ENCODE measurements around the gene PNMT. TPM values are rescaled to one million over a fixed set of nuclear protein-coding genes. Genes with fewer than 3 reads are reported as not detected.
A peak's percentile ranks its signal among the peaks of the same experiment; 100 is the strongest.

Gene PNMT
- total and polyA plus RNA-seq, 5 donors from 2014 or later = 1.2 TPM; not detected in 4

GRCh38 chr17:39664581-39665561, 3.4 kb upstream of the PNMT start, which contains the start of gene TCAP:
TSS of gene TCAP (plus strand) at chr17:39665349. CDS start at chr17:39665360, 11 bp downstream.
- Histone ChIP-seq H3K4me3 (ENCODE audit: low read depth, low read length) (no peak within 1 kb of the TSS), H3K27me3 (ENCODE audit: control insufficient read depth, insufficient read depth, low read length) (peaks cover 7% of the 10 kb centered on the region), H3K9me3 (ENCODE audit: control insufficient read depth in 2 of 2, low read length in 2 of 2) (no peaks in the 10 kb centered on the region), H3K36me3 (ENCODE audit: control insufficient read depth, insufficient read depth, low read length) (peaks cover 23% of the 10 kb centered on the region), H3K27ac (ENCODE audit: insufficient read depth, low read length, poor library complexity, severe bottlenecking) (no peak within 1 kb of the TSS), H3K4me1 (ENCODE audit: control insufficient read depth, insufficient read depth, low read length, poor library complexity, severe bottlenecking) (peaks cover 20% of the 10 kb centered on the region)
- H3K36me3 Mint-ChIP-seq = peaks cover 8% of the 10 kb centered on the region
- DNase-seq (no peak), ATAC-seq (ENCODE audit: low read depth in 2 of 2) (no peak)
- no peaks in the 10 kb centered on the region for H3K9me3 Mint-ChIP-seq
- H3K27me3 Mint-ChIP-seq = peaks cover 35% of the 10 kb centered on the region
- H3K4me1 Mint-ChIP-seq = peaks cover 0 to 25% (median 8%) of the 10 kb centered on the region in 4 donors
- H3K4me3 Mint-ChIP-seq = peak within 1 kb of the TSS in 3 of 4 donors; percentile 34 to 67 (median 38)
- peak within 1 kb of the TSS; percentile 38 to 60 (median 55) for H3K27ac Mint-ChIP-seq

- DNase-seq (no peak), ATAC-seq (ENCODE audit: low read depth in 2 of 2) (peak; percentile 19 to 30)
- no peaks in the 10 kb centered on the region for H3K9me3 Mint-ChIP-seq
- H3K27ac Mint-ChIP-seq = peak overlapping the region in 1 of 3 donors; percentile 55
- H3K4me1 ChIP-seq (ENCODE audit: control insufficient read depth, insufficient read depth, low read length, poor library complexity, severe bottlenecking) = peaks cover 20% of the 10 kb centered on the region
- H3K4me3 ChIP-seq (ENCODE audit: low read depth, low read length) = no peak overlapping the region
- H3K9me3 ChIP-seq (ENCODE audit: control insufficient read depth in 2 of 2, low read length in 2 of 2) = no peaks in the 10 kb centered on the region
- peaks cover 7% of the 10 kb centered on the region for H3K27me3 ChIP-seq (ENCODE audit: control insufficient read depth, insufficient read depth, low read length)
- H3K36me3 Mint-ChIP-seq = peaks cover 8% of the 10 kb centered on the region
- peaks cover 15% of the 10 kb centered on the region for H3K36me3 ChIP-seq (ENCODE audit: control insufficient read depth, insufficient read depth, low read length)
- H3K27ac ChIP-seq (ENCODE audit: insufficient read depth, low read length, poor library complexity, severe bottlenecking) = no peak overlapping the region
- peaks cover 40% of the 10 kb centered on the region for H3K27me3 Mint-ChIP-seq
- H3K4me3 Mint-ChIP-seq = peak overlapping the region in 2 of 4 donors; percentile 38 to 67
- peaks cover 0 to 25% (median 8%) of the 10 kb centered on the region in 4 donors for H3K4me1 Mint-ChIP-seq
Observed at GRCh38 chr17:39665642-39666224, 2.5 kb upstream of the PNMT start.

GRCh38 chr17:39666231-39666600, 2.0 kb upstream of the PNMT start:
- DNase-seq (no peak), ATAC-seq (ENCODE audit: low read depth in 2 of 2) (no peak)
- H3K4me3 Mint-ChIP-seq = peak overlapping the region in 3 of 4 donors; percentile 34 to 50 (median 38)
- H3K9me3 Mint-ChIP-seq = no peaks in the 10 kb centered on the region
- peaks cover 0 to 25% (median 8%) of the 10 kb centered on the region in 4 donors for H3K4me1 Mint-ChIP-seq
- Histone ChIP-seq H3K9me3 (ENCODE audit: control insufficient read depth in 2 of 2, low read length in 2 of 2) (no peaks in the 10 kb centered on the region), H3K27ac (ENCODE audit: insufficient read depth, low read length, poor library complexity, severe bottlenecking) (no peak overlapping the region), H3K36me3 (ENCODE audit: control insufficient read depth, insufficient read depth, low read length) (peaks cover 10% of the 10 kb centered on the region), H3K27me3 (ENCODE audit: control insufficient read depth, insufficient read depth, low read length) (peaks cover 7% of the 10 kb centered on the region), H3K4me1 (ENCODE audit: control insufficient read depth, insufficient read depth, low read length, poor library complexity, severe bottlenecking) (peaks cover 20% of the 10 kb centered on the region), H3K4me3 (ENCODE audit: low read depth, low read length) (no peak overlapping the region)
- peaks cover 4% of the 10 kb centered on the region for H3K36me3 Mint-ChIP-seq
- H3K27ac Mint-ChIP-seq = no peak overlapping the region
- peaks cover 40% of the 10 kb centered on the region for H3K27me3 Mint-ChIP-seq

- no peak for ATAC-seq (ENCODE audit: low read depth in 2 of 2)
- H3K27me3 Mint-ChIP-seq = peaks cover 40% of the 10 kb centered on the region
- H3K4me3 ChIP-seq (ENCODE audit: low read depth, low read length) = no peak overlapping the region
- no peaks in the 10 kb centered on the region for H3K36me3 Mint-ChIP-seq
- H3K36me3 ChIP-seq (ENCODE audit: control insufficient read depth, insufficient read depth, low read length) = peaks cover 5% of the 10 kb centered on the region
- H3K27ac Mint-ChIP-seq = peak overlapping the region in 1 of 3 donors; percentile 14
- H3K9me3 Mint-ChIP-seq = no peaks in the 10 kb centered on the region
- H3K4me1 ChIP-seq (ENCODE audit: control insufficient read depth, insufficient read depth, low read length, poor library complexity, severe bottlenecking) = peaks cover 20% of the 10 kb centered on the region
- peak overlapping the region; percentile 29 to 72 (median 40) for H3K4me3 Mint-ChIP-seq
- no peak for DNase-seq
- H3K27me3 ChIP-seq (ENCODE audit: control insufficient read depth, insufficient read depth, low read length) = peaks cover 7% of the 10 kb centered on the region
- H3K9me3 ChIP-seq (ENCODE audit: control insufficient read depth in 2 of 2, low read length in 2 of 2) = no peaks in the 10 kb centered on the region
- H3K27ac ChIP-seq (ENCODE audit: insufficient read depth, low read length, poor library complexity, severe bottlenecking) = no peak overlapping the region
- H3K4me1 Mint-ChIP-seq = peaks cover 0 to 25% (median 8%) of the 10 kb centered on the region in 4 donors
Observed at GRCh38 chr17:39666601-39667261, 1.5 kb upstream of the PNMT start.

- Histone ChIP-seq H3K27ac (ENCODE audit: insufficient read depth, low read length, poor library complexity, severe bottlenecking) (no peak overlapping the region), H3K9me3 (ENCODE audit: control insufficient read depth in 2 of 2, low read length in 2 of 2) (no peaks in the 10 kb centered on the region), H3K4me3 (ENCODE audit: low read depth, low read length) (no peak overlapping the region), H3K36me3 (ENCODE audit: control insufficient read depth, insufficient read depth, low read length) (no peaks in the 10 kb centered on the region), H3K4me1 (ENCODE audit: control insufficient read depth, insufficient read depth, low read length, poor library complexity, severe bottlenecking) (peaks cover 20% of the 10 kb centered on the region), H3K27me3 (ENCODE audit: control insufficient read depth, insufficient read depth, low read length) (peaks cover 7% of the 10 kb centered on the region)
- DNase-seq (no peak), ATAC-seq (ENCODE audit: low read depth in 2 of 2) (no peak)
- Mint-ChIP-seq H3K9me3 (no peaks in the 10 kb centered on the region), H3K36me3 (no peaks in the 10 kb centered on the region), H3K4me1 (peaks cover 0 to 25% (median 9%) of the 10 kb centered on the region in 4 donors), H3K4me3 (peak overlapping the region in 3 of 4 donors; percentile 22 to 72 (median 38)), H3K27me3 (peaks cover 40% of the 10 kb centered on the region), H3K27ac (peak overlapping the region in 1 of 3 donors; percentile 14)
Observed at GRCh38 chr17:39667262-39667944, 850 bp upstream of the PNMT start.

GRCh38 chr17:39669897-39670735, 1.9 kb downstream of the PNMT start:
- Mint-ChIP-seq H3K27ac (no peak overlapping the region), H3K4me1 (peaks cover 0 to 22% (median 9%) of the 10 kb centered on the region in 4 donors), H3K27me3 (peaks cover 35% of the 10 kb centered on the region), H3K4me3 (no peak overlapping the region), H3K9me3 (no peaks in the 10 kb centered on the region), H3K36me3 (no peaks in the 10 kb centered on the region)
- Histone ChIP-seq H3K4me3 (ENCODE audit: low read depth, low read length) (no peak overlapping the region), H3K9me3 (ENCODE audit: control insufficient read depth in 2 of 2, low read length in 2 of 2) (no peaks in the 10 kb centered on the region), H3K27me3 (ENCODE audit: control insufficient read depth, insufficient read depth, low read length) (peaks cover 7% of the 10 kb centered on the region), H3K27ac (ENCODE audit: insufficient read depth, low read length, poor library complexity, severe bottlenecking) (no peak overlapping the region), H3K4me1 (ENCODE audit: control insufficient read depth, insufficient read depth, low read length, poor library complexity, severe bottlenecking) (peaks cover 22% of the 10 kb centered on the region), H3K36me3 (ENCODE audit: control insufficient read depth, insufficient read depth, low read length) (no peaks in the 10 kb centered on the region)
- no peak for ATAC-seq (ENCODE audit: low read depth in 2 of 2)
- DNase-seq = no peak
